GM12878 (cell line): ENCODE results near the gene ACTL8. TPM values are rescaled to one million over a fixed set of nuclear protein-coding genes. Genes with fewer than 3 reads are reported as not detected.

Source experiments
- ATAC-seq: fragments of 200-7000 bp; cut with Tn5 transposase; 3 replicates; pipeline ENCODE4 v1.9.1; 2020; ENCODE audit warnings: mild to moderate bottlenecking, moderate library complexity
- BruUV-seq: library from RNA; stranded (reverse); fragments of 400-500 nt; replicated peaks from 2 replicates; lab custom pipeline; 2021; lab: Mats Ljungman, UMichigan
- CTCF ChIA-PET: fragments of 300-600 bp; sonication (Branson Sonifier 250); formaldehyde crosslinking; extraction: SDS; loops from one replicate; lab custom pipeline; 2021; ENCODE audit warnings: inconsistent platforms; lab: Yijun Ruan, JAX
- POLR2A ChIA-PET: fragments of 350-600 bp; formaldehyde crosslinking; extraction: SDS; loops from one replicate; lab custom pipeline; 2021; ENCODE audit warnings: inconsistent platforms; lab: Charles Lee
- RAD21 ChIA-PET: fragments of 300-600 bp; sonication (Branson Sonifier 250); formaldehyde crosslinking; loops from one replicate; lab custom pipeline; 2023; ENCODE audit warnings: antibody characterized with exemption; ENCODE audit not compliant: unreplicated experiment; lab: Charles Lee
- SMC1A ChIA-PET: fragments of 300-600 bp; sonication (Branson Sonifier 250); formaldehyde crosslinking; loops from one replicate; lab custom pipeline; 2023; ENCODE audit not compliant: unreplicated experiment, uncharacterized antibody; lab: Charles Lee
- DNase-seq: peaks from one replicate; pipeline ENCODE4 v3.0.0-alpha.2; 2011; ENCODE audit warnings: low read depth, low spot score
- FAIRE-seq: peaks from 3 replicates; lab custom pipeline; 2011; peaks lifted over from hg19 to GRCh38; lab: Jason Lieb, UNC
- H2AFZ ChIP-seq: 2 replicates; pipeline ENCODE4 v1.6.0; 2011; ENCODE audit warnings: low read depth, low read length, control low read depth; ENCODE audit not compliant: control insufficient read depth
- H3K27ac ChIP-seq: 2 replicates; pipeline ENCODE4 v1.5.1; 2011; ENCODE audit warnings: control low read depth; ENCODE audit not compliant: control insufficient read depth, insufficient read depth
- H3K27me3 ChIP-seq, 2 experiments: replicated peaks in 1 of 2; 2 replicates each; pipeline versions ENCODE4 v1.6.0 to v1.6.1; 2011; ENCODE audit warnings: low read length in 1 of 2; ENCODE audit not compliant: control insufficient read depth in 2 of 2, insufficient read depth in 2 of 2
- H3K36me3 ChIP-seq, 2 experiments: 2 replicates each; pipeline ENCODE4 v1.5.1; 2011; ENCODE audit warnings: low read length in 1 of 2; ENCODE audit not compliant: control insufficient read depth in 2 of 2, insufficient read depth in 2 of 2
- H3K4me1 ChIP-seq: 2 replicates; pipeline ENCODE4 v1.6.1; 2011; ENCODE audit warnings: mild to moderate bottlenecking, low read length, moderate library complexity, mixed read lengths; ENCODE audit not compliant: control insufficient read depth, insufficient read depth
- H3K4me2 ChIP-seq: 2 replicates; pipeline ENCODE4 v1.6.0; 2011; ENCODE audit warnings: control low read depth; ENCODE audit not compliant: control insufficient read depth, insufficient read depth
- H3K4me3 ChIP-seq: fragments of 200-600 bp; sonication (generic); 2 replicates; pipeline ENCODE4 v1.5.1; 2016
- H3K79me2 ChIP-seq: 2 replicates; pipeline ENCODE4 v1.6.0; 2011; ENCODE audit warnings: low read length; ENCODE audit not compliant: control insufficient read depth, insufficient read depth
- H3K9ac ChIP-seq: 2 replicates; pipeline ENCODE4 v1.8.0; 2011; ENCODE audit warnings: low read length, control low read depth, mixed read lengths; ENCODE audit not compliant: control insufficient read depth, insufficient read depth
- H3K9me3 ChIP-seq: replicated peaks from 3 replicates; pipeline ENCODE4 v1.5.1; 2011; ENCODE audit warnings: mild to moderate bottlenecking, low read length; ENCODE audit not compliant: control insufficient read depth, insufficient read depth
- H4K20me1 ChIP-seq: 2 replicates; pipeline ENCODE4 v1.6.0; 2011; ENCODE audit not compliant: control insufficient read depth, insufficient read depth
- ATF7 ChIP-seq: fragments of 450-650 bp; IDR thresholded peaks from 2 replicates; pipeline ENCODE4 v1.6.1; 2016; ENCODE audit warnings: low read depth, mild to moderate bottlenecking
- BRCA1 ChIP-seq: IDR thresholded peaks from 2 replicates; pipeline ENCODE4 v1.6.1; 2011; ENCODE audit warnings: low read depth, low read length, improper control_type of control experiment
- HDAC2 ChIP-seq: fragments of 200-600 bp; sonication (generic); IDR thresholded peaks from 2 replicates; pipeline ENCODE4 v1.6.1; 2017
- MYB ChIP-seq: fragments of 150-350 bp; IDR thresholded peaks from 2 replicates; pipeline ENCODE4 v1.6.1; 2014; ENCODE audit warnings: mild to moderate bottlenecking, low read depth, low read length, borderline replicate concordance
- NFIC ChIP-seq: IDR thresholded peaks from 2 replicates; pipeline ENCODE4 v1.6.1; 2012; ENCODE audit warnings: low read depth, mild to moderate bottlenecking, inconsistent platforms, low read length, moderate library complexity
- NFXL1 ChIP-seq: fragments of 450-650 bp; IDR thresholded peaks from 2 replicates; pipeline ENCODE4 v1.6.1; 2017; ENCODE audit warnings: antibody characterized with exemption, mild to moderate bottlenecking, borderline replicate concordance
- RAD51 ChIP-seq: fragments of 450-650 bp; IDR thresholded peaks from 2 replicates; pipeline ENCODE4 v1.6.1; 2016; ENCODE audit warnings: moderate library complexity, mild to moderate bottlenecking, inconsistent platforms
- RBBP5 ChIP-seq: fragments of 200-600 bp; sonication (generic); conservative IDR thresholded peaks from 2 replicates; pipeline ENCODE4 v1.6.1; 2016
- SMAD1 ChIP-seq: fragments of 450-650 bp; IDR thresholded peaks from 2 replicates; pipeline ENCODE4 v1.6.1; 2018; ENCODE audit warnings: mild to moderate bottlenecking, low read depth; ENCODE audit not compliant: partially characterized antibody
- STAT1 ChIP-seq: fragments of 450-650 bp; conservative IDR thresholded peaks from 2 replicates; pipeline ENCODE4 v1.6.1; 2014; ENCODE audit warnings: antibody characterized with exemption, mild to moderate bottlenecking
- TCF7 ChIP-seq: IDR thresholded peaks from 2 replicates; pipeline ENCODE4 v1.6.1; 2014; ENCODE audit warnings: antibody characterized with exemption, borderline replicate concordance
- WGBS: methylation state at CpG from one replicate; pipeline ENCODE4 v1.1.6; 2016; ENCODE audit warnings: low lambda C conversion rate; ENCODE audit not compliant: insufficient replicate concordance, insufficient coverage; ENCODE audit errors: missing lambda C conversion rate; 5-methylcytosine and 5-hydroxymethylcytosine counted together
- in situ Hi-C: fragments of 300-500 bp; cut with MboI; formaldehyde crosslinking; loops from 9 replicates; pipeline ENCODE4 v1.14.3; 2018; ENCODE audit warnings: mixed read lengths
- intact Hi-C: fragments of 100-400 bp; cut with micrococcal nuclease; formaldehyde crosslinking; loops from one replicate; pipeline ENCODE4 v1.14.2; 2022; ENCODE audit not compliant: unreplicated experiment
- polyA plus RNA-seq, 11 experiments: library from polyadenylated mRNA; depleted of rRNA in 4 of 11; unstranded in 6 of 11; stranded (reverse) in 5 of 11; fragments of >200 nt; fragmentation: Nextera tagmentation in 4 of 11; fragmentation: Illumina TruSeq in 1 of 11; extraction: Ambion mirVana in 4 of 11; extraction: Trizol in 1 of 11; gene quantifications; 1 replicate in 1 of 11; 2 replicates in 10 of 11; pipeline versions ENCODE4 v1.2.1 to v1.2.3, GENCODE V29; 2011 to 2016; ENCODE audit warnings: inconsistent platforms in 2 of 11, missing spikeins in 2 of 11, low read depth in 1 of 11
- total RNA-seq, 4 experiments: library from RNA; depleted of rRNA in 3 of 4; stranded (reverse); fragments of >200 nt in 3 of 4; fragmentation: Illumina TruSeq in 1 of 4; extraction: Trizol in 1 of 4; gene quantifications; 2 replicates each; pipeline versions ENCODE4 v1.2.1 to v1.2.3, GENCODE V29; 2013 to 2021
- TF ChIP-seq, protein P1 (sequence below): fragments of 450-650 bp; IDR thresholded peaks from 2 replicates; pipeline ENCODE4 v1.6.1; 2017; ENCODE audit warnings: antibody characterized with exemption, mild to moderate bottlenecking, moderate library complexity
- TF ChIP-seq, protein P2 (sequence below): IDR thresholded peaks from 2 replicates; pipeline ENCODE4 v1.6.1; 2011; ENCODE audit warnings: borderline replicate concordance, low read depth, mild to moderate bottlenecking, moderate library complexity, mixed read lengths, low read length; ENCODE audit not compliant: insufficient read depth; ENCODE audit errors: extremely low read length
- TF ChIP-seq, protein P3 (sequence below): IDR thresholded peaks from 2 replicates; pipeline ENCODE4 v1.6.1; 2012; ENCODE audit warnings: low read length, inconsistent platforms
- TF ChIP-seq, protein P4 (sequence below): fragments of 450-650 bp; IDR thresholded peaks from 2 replicates; pipeline ENCODE4 v1.6.1; 2017; ENCODE audit warnings: mild to moderate bottlenecking, moderate library complexity

ACTL8 gene
- total and polyA plus RNA-seq, 10 of the 15 experiments (the other 5 are each of a cell fraction or from before 2014, with no cell fraction given), result 0.05 to 0.27 TPM; not detected in 8

DNA sequence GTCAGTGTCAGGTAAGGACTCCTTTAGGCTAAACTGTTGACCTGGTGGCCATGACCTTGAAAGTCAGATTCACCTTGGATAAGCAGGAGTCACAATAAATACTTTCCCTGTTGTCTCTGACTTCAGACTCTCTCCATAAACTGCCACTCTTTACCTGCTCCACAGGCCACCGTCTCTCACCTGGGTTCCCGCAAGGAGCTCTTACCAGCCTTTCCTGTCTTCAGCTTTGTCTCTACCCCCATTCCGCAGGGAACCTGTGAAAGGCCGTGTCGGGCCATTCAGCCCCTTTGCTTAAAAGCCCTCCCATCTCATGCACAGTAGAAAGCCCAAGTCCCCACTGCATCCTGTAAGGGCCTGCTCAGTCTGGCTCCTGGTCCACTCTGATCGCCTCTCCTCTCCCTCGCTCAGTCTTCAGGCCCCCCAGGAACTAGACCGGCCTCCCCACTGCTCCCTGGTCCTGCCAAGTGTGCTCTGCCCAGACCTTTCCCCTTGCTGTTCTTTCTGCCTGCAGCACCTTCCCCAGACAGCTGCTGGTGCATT, 79.5 kb downstream of the ACTL8 start:
- intact Hi-C loops (no loop called here), in situ Hi-C loops (no loop called here)
- RAD21 ChIA-PET, result no interaction called here
- Histone ChIP-seq H4K20me1 (no peaks in the 10 kb centered on the region), H3K9ac (no peak overlapping the region), H3K27me3 (no peaks in the 10 kb centered on the region; a peak in 1 of 4 replicates), H3K27ac (no peak overlapping the region), H3K36me3 (no peaks in the 10 kb centered on the region), H2AFZ (no peak overlapping the region), H3K4me3 (no peak overlapping the region), H3K4me1 (no peaks in the 10 kb centered on the region), H3K4me2 (no peak overlapping the region), H3K9me3 (no peaks in the 10 kb centered on the region), H3K79me2 (no peaks in the 10 kb centered on the region)
- SMC1A ChIA-PET, result no interaction called here
- no TSS peak for BruUV-seq
- CTCF ChIA-PET, result no interaction called here
- TF ChIP-seq MYB (no peak), SMAD1 (no peak), NFIC (no peak), STAT1 (no peak), BRCA1 (no peak), NFXL1 (no peak), HDAC2 (no peak), TCF7 (no peak), RBBP5 (no peak), RAD51 (no peak), ATF7 (no peak)
- TF ChIP-seq, protein P1, sequence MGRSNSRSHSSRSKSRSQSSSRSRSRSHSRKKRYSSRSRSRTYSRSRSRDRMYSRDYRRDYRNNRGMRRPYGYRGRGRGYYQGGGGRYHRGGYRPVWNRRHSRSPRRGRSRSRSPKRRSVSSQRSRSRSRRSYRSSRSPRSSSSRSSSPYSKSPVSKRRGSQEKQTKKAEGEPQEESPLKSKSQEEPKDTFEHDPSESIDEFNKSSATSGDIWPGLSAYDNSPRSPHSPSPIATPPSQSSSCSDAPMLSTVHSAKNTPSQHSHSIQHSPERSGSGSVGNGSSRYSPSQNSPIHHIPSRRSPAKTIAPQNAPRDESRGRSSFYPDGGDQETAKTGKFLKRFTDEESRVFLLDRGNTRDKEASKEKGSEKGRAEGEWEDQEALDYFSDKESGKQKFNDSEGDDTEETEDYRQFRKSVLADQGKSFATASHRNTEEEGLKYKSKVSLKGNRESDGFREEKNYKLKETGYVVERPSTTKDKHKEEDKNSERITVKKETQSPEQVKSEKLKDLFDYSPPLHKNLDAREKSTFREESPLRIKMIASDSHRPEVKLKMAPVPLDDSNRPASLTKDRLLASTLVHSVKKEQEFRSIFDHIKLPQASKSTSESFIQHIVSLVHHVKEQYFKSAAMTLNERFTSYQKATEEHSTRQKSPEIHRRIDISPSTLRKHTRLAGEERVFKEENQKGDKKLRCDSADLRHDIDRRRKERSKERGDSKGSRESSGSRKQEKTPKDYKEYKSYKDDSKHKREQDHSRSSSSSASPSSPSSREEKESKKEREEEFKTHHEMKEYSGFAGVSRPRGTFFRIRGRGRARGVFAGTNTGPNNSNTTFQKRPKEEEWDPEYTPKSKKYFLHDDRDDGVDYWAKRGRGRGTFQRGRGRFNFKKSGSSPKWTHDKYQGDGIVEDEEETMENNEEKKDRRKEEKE, result no peak
- TF ChIP-seq, protein P2, sequence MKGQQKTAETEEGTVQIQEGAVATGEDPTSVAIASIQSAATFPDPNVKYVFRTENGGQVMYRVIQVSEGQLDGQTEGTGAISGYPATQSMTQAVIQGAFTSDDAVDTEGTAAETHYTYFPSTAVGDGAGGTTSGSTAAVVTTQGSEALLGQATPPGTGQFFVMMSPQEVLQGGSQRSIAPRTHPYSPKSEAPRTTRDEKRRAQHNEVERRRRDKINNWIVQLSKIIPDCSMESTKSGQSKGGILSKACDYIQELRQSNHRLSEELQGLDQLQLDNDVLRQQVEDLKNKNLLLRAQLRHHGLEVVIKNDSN, result no peak
- TF ChIP-seq, protein P3, sequence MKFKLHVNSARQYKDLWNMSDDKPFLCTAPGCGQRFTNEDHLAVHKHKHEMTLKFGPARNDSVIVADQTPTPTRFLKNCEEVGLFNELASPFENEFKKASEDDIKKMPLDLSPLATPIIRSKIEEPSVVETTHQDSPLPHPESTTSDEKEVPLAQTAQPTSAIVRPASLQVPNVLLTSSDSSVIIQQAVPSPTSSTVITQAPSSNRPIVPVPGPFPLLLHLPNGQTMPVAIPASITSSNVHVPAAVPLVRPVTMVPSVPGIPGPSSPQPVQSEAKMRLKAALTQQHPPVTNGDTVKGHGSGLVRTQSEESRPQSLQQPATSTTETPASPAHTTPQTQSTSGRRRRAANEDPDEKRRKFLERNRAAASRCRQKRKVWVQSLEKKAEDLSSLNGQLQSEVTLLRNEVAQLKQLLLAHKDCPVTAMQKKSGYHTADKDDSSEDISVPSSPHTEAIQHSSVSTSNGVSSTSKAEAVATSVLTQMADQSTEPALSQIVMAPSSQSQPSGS, result no peak
- TF ChIP-seq, protein P4, sequence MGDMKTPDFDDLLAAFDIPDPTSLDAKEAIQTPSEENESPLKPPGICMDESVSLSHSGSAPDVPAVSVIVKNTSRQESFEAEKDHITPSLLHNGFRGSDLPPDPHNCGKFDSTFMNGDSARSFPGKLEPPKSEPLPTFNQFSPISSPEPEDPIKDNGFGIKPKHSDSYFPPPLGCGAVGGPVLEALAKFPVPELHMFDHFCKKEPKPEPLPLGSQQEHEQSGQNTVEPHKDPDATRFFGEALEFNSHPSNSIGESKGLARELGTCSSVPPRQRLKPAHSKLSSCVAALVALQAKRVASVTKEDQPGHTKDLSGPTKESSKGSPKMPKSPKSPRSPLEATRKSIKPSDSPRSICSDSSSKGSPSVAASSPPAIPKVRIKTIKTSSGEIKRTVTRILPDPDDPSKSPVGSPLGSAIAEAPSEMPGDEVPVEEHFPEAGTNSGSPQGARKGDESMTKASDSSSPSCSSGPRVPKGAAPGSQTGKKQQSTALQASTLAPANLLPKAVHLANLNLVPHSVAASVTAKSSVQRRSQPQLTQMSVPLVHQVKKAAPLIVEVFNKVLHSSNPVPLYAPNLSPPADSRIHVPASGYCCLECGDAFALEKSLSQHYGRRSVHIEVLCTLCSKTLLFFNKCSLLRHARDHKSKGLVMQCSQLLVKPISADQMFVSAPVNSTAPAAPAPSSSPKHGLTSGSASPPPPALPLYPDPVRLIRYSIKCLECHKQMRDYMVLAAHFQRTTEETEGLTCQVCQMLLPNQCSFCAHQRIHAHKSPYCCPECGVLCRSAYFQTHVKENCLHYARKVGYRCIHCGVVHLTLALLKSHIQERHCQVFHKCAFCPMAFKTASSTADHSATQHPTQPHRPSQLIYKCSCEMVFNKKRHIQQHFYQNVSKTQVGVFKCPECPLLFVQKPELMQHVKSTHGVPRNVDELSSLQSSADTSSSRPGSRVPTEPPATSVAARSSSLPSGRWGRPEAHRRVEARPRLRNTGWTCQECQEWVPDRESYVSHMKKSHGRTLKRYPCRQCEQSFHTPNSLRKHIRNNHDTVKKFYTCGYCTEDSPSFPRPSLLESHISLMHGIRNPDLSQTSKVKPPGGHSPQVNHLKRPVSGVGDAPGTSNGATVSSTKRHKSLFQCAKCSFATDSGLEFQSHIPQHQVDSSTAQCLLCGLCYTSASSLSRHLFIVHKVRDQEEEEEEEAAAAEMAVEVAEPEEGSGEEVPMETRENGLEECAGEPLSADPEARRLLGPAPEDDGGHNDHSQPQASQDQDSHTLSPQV, result no peak
- ATAC-seq (no peak), FAIRE-seq (no peak), DNase-seq (no peak)
- WGBS, result 32% methylated on average over 8 of the region's 8 CpGs
- POLR2A ChIA-PET, result no interaction called here
